ENCODE data around the gene PTPN1.

PTPN1 gene

GRCh38 chr20:50545126-50545525 lies 34.9 kb downstream of the PTPN1 start:
- Histone ChIP-seq H3K4me1 (ENCODE audit: control insufficient read depth, low read length) (peaks cover 80% of the 10 kb centered on the region), H3K79me2 (ENCODE audit: control insufficient read depth, low read length) (peaks cover 65% of the 10 kb centered on the region), H3F3A (ENCODE audit: control insufficient read depth, insufficient read depth) (peaks cover 22% of the 10 kb centered on the region), H3K9me2 (replicated peaks; ENCODE audit: control insufficient read depth, low read length) (no peaks in the 10 kb centered on the region), H3K27ac (ENCODE audit: low read depth, low read length) (no peak overlapping the region), H4K20me1 (ENCODE audit: control insufficient read depth, insufficient read depth, low read depth, low read length) (peaks cover 6% of the 10 kb centered on the region; the same call in 1 of the 2 replicates), H3K36me3 (ENCODE audit: control insufficient read depth, low read length) (peaks cover 5% of the 10 kb centered on the region), H3K9me3 (ENCODE audit: control insufficient read depth, insufficient read depth, low read length) (no peaks in the 10 kb centered on the region), H3K4me2 (ENCODE audit: low read length) (no peak overlapping the region), H3K27me3 (ENCODE audit: control insufficient read depth, low read length) (no peaks in the 10 kb centered on the region), H3K4me3 (ENCODE audit: low read length) (no peak overlapping the region)
- no peak for TF ChIP-seq CTCF (IDR thresholded peaks at IDR 0.05; ENCODE audit: low read depth, low read length, poor library complexity, severe bottlenecking)
- TF ChIP-seq EZH2phosphoT487 (IDR thresholded peaks at IDR 0.05; ENCODE audit: borderline replicate concordance, low read length): no peak

GRCh38 chr20:50546729-50547314 lies 36.6 kb downstream of the PTPN1 start:
- Histone ChIP-seq H3K4me3 (ENCODE audit: low read length) (peak overlapping the region; percentile 17; the same call in 1 of the 2 replicates), H3K4me1 (ENCODE audit: control insufficient read depth, low read length) (peaks cover 65% of the 10 kb centered on the region), H3K27me3 (ENCODE audit: control insufficient read depth, low read length) (no peaks in the 10 kb centered on the region), H3K9me3 (ENCODE audit: control insufficient read depth, insufficient read depth, low read length) (no peaks in the 10 kb centered on the region), H3K27ac (ENCODE audit: low read depth, low read length) (no peak overlapping the region), H3F3A (ENCODE audit: control insufficient read depth, insufficient read depth) (peaks cover 16% of the 10 kb centered on the region), H3K4me2 (ENCODE audit: low read length) (peak overlapping the region; percentile 60), H4K20me1 (ENCODE audit: control insufficient read depth, insufficient read depth, low read depth, low read length) (no peaks in the 10 kb centered on the region; the same call in 1 of the 2 replicates), H3K36me3 (ENCODE audit: control insufficient read depth, low read length) (no peaks in the 10 kb centered on the region; the same call in 1 of the 2 replicates), H3K9me2 (replicated peaks; ENCODE audit: control insufficient read depth, low read length) (no peaks in the 10 kb centered on the region), H3K79me2 (ENCODE audit: control insufficient read depth, low read length) (peaks cover 49% of the 10 kb centered on the region)
- TF ChIP-seq CTCF (IDR thresholded peaks at IDR 0.05; ENCODE audit: low read depth, low read length, poor library complexity, severe bottlenecking) (no peak), EZH2phosphoT487 (IDR thresholded peaks at IDR 0.05; ENCODE audit: borderline replicate concordance, low read length) (no peak)

GRCh38 chr20:50547964-50548363 lies 37.8 kb downstream of the PTPN1 start:
- Histone ChIP-seq H3K4me1 (ENCODE audit: control insufficient read depth, low read length) (peaks cover 54% of the 10 kb centered on the region), H3K9me2 (replicated peaks; ENCODE audit: control insufficient read depth, low read length) (no peaks in the 10 kb centered on the region), H4K20me1 (ENCODE audit: control insufficient read depth, insufficient read depth, low read depth, low read length) (no peaks in the 10 kb centered on the region), H3K4me2 (ENCODE audit: low read length) (no peak overlapping the region), H3K4me3 (ENCODE audit: low read length) (no peak overlapping the region), H3K79me2 (ENCODE audit: control insufficient read depth, low read length) (peaks cover 45% of the 10 kb centered on the region), H3K27ac (ENCODE audit: low read depth, low read length) (no peak overlapping the region), H3F3A (ENCODE audit: control insufficient read depth, insufficient read depth) (peaks cover 4% of the 10 kb centered on the region; the same call in 1 of the 2 replicates), H3K36me3 (ENCODE audit: control insufficient read depth, low read length) (no peaks in the 10 kb centered on the region; the same call in 1 of the 2 replicates), H3K9me3 (ENCODE audit: control insufficient read depth, insufficient read depth, low read length) (no peaks in the 10 kb centered on the region), H3K27me3 (ENCODE audit: control insufficient read depth, low read length) (no peaks in the 10 kb centered on the region)
- TF ChIP-seq EZH2phosphoT487 (IDR thresholded peaks at IDR 0.05; ENCODE audit: borderline replicate concordance, low read length) (no peak), CTCF (IDR thresholded peaks at IDR 0.05; ENCODE audit: low read depth, low read length, poor library complexity, severe bottlenecking) (no peak)

Measured in DOHH2 (cell line).